Prostate gland (tissue), 2 donors: Measurements from ENCODE around the gene IMMT. TPM values are rescaled to one million over a fixed set of nuclear protein-coding genes. Genes with fewer than 3 reads are reported as not detected.

Source experiments
- DNase-seq: peaks from one replicate; pipeline ENCODE4 v3.0.0-alpha.2; 2019; ENCODE audit warnings: low spot score
- H3K27ac ChIP-seq, 2 donors: fragments of 200-600 bp; sonication (generic); 2 replicates each; pipeline ENCODE4 v1.5.1; 2017 to 2019
- H3K27me3 ChIP-seq: fragments of 200-600 bp; sonication (generic); replicated peaks from 2 replicates; pipeline ENCODE4 v1.5.1; 2019; ENCODE audit not compliant: insufficient read depth
- H3K36me3 ChIP-seq, 2 donors: fragments of 200-600 bp; sonication (generic); 1 replicate in 1 of 2; 2 replicates in 1 of 2; pipeline versions ENCODE4 v1.5.1 to v1.8.1; 2017 to 2019
- H3K4me1 ChIP-seq: fragments of 200-600 bp; sonication (generic); replicated peaks from 2 replicates; pipeline ENCODE4 v1.5.1; 2019
- H3K4me3 ChIP-seq, 2 donors: fragments of 200-600 bp; sonication (generic); 2 replicates each; pipeline ENCODE4 v1.5.1; 2017 to 2019
- H3K9me3 ChIP-seq: fragments of 200-600 bp; sonication (generic); 2 replicates; pipeline ENCODE4 v1.5.1; 2017
- POLR2A ChIP-seq: fragments of 450-650 bp; IDR thresholded peaks from one replicate; pipeline ENCODE4 v1.6.1; 2016; ENCODE audit warnings: antibody characterized with exemption, mild to moderate bottlenecking
- POLR2AphosphoS5 ChIP-seq: sonication (generic); formaldehyde crosslinking; IDR thresholded peaks from one replicate; pipeline ENCODE4 v1.6.1; 2017; ENCODE audit warnings: antibody characterized with exemption
- WGBS: methylation state at CpG from one replicate; pipeline ENCODE4 v1.1.5; 2018; 5-methylcytosine and 5-hydroxymethylcytosine counted together
- intact Hi-C: fragments of 100-400 bp; cut with DNase I; formaldehyde crosslinking; loops from one replicate; pipeline ENCODE4 v1.14.2; 2022
- total RNA-seq, 2 donors: library from RNA; depleted of rRNA; stranded (reverse); fragments of >200 nt; gene quantifications; one replicate each; pipeline ENCODE4 v1.1.0, GENCODE V29; 2016
- TF ChIP-seq, protein P1 (sequence below), 4 experiments: fragments of 200-600 bp in 2 of 4; fragments of 450-650 bp in 2 of 4; sonication (generic) in 2 of 4; IDR thresholded peaks; 1 replicate in 3 of 4; 2 replicates in 1 of 4; pipeline ENCODE4 v1.5.1; 2016 to 2019; ENCODE audit warnings: antibody characterized with exemption in 4 of 4, mild to moderate bottlenecking in 2 of 4, moderate library complexity in 2 of 4

IMMT gene
- total RNA-seq, 2 donors from 2014 or later = 32.6 to 52.5 TPM

DNA sequence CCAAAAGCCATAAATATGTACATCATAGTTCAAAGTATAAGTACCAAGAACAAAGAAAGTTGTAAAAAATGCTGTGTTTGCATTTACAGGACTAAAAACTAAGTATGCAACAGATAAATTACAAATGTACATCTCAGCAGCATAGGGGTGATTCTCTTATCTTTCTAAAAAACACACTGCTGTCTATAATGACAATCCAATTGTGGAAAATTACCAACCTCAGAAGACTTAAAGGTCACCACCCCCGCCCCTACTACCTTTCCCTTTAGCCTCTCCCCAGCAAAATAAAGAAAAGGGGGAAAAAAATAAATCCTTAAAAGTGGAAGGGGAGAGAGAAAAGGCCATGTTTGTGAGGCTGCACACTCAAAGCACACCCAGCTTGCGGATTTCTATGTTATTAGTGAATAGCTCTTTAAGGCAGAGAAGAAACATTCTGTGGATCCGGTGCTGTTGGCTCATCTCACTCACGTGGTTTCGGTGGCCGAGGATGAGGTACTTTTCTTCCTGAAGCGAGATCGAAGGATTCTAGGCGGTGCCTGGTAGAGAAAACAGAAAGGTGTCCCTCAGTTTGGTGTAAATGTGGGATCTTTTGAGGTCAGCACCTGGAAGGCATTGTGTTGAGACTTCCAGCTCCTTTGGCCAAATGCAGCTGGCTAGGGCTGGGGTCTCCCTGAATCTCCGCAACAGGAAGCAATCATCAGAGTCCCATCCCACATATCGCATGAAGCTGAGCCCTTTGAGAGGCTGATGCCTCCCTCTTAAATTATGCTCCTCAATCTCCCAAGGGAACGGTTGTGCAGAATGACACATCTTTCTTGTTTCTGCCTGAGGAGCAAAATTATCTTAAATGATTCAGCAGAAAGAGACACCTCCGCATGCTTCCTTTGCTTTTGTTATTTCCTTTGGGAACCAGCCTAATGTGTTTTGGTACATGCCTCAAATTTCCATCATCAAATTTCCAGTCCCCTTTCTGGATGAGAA, 21.6 kb upstream of the IMMT start:
- H3K4me1 ChIP-seq = peaks cover 5% of the 10 kb centered on the region
- intact Hi-C loops = no loop called here
- H3K36me3 ChIP-seq = no peaks in the 10 kb centered on the region
- 66% methylated on average over 13 of the region's 13 CpGs for WGBS
- TF ChIP-seq POLR2AphosphoS5 = no peak
- TF ChIP-seq, protein P1, sequence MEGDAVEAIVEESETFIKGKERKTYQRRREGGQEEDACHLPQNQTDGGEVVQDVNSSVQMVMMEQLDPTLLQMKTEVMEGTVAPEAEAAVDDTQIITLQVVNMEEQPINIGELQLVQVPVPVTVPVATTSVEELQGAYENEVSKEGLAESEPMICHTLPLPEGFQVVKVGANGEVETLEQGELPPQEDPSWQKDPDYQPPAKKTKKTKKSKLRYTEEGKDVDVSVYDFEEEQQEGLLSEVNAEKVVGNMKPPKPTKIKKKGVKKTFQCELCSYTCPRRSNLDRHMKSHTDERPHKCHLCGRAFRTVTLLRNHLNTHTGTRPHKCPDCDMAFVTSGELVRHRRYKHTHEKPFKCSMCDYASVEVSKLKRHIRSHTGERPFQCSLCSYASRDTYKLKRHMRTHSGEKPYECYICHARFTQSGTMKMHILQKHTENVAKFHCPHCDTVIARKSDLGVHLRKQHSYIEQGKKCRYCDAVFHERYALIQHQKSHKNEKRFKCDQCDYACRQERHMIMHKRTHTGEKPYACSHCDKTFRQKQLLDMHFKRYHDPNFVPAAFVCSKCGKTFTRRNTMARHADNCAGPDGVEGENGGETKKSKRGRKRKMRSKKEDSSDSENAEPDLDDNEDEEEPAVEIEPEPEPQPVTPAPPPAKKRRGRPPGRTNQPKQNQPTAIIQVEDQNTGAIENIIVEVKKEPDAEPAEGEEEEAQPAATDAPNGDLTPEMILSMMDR (IDR thresholded peaks at IDR 0.05) = no peak
- TF ChIP-seq POLR2A = no peak
- H3K9me3 ChIP-seq = no peaks in the 10 kb centered on the region
- H3K4me3 ChIP-seq = no peak overlapping the region
- no peak overlapping the region for H3K27ac ChIP-seq
- H3K27me3 ChIP-seq = no peaks in the 10 kb centered on the region
- no peak for DNase-seq

DNA sequence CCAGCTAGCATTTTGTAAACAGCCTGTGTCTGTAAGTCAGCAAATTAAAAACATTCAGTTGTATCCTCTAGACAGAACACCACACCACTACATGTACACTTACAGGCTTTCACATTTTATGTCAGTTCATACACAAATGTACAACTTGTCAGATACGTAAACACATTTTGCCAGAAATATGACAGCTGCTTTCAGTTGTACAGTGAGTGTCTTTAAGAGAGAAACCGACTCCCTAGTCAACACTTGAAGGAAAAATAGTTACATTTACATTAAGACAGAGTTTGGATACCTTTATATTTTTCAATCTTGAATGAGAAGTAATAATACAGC, 19.2 kb upstream of the IMMT start:
- 94% methylated on average over 2 of the region's 2 CpGs for WGBS
- Histone ChIP-seq H3K27ac (no peak overlapping the region), H3K9me3 (no peaks in the 10 kb centered on the region), H3K27me3 (no peaks in the 10 kb centered on the region), H3K4me3 (no peak overlapping the region), H3K4me1 (peaks cover 5% of the 10 kb centered on the region), H3K36me3 (no peaks in the 10 kb centered on the region)
- intact Hi-C loops = no loop called here
- TF ChIP-seq, protein P1 (IDR thresholded peaks at IDR 0.05) = no peak
- TF ChIP-seq POLR2AphosphoS5 (no peak), POLR2A (no peak)
- no peak for DNase-seq

DNA sequence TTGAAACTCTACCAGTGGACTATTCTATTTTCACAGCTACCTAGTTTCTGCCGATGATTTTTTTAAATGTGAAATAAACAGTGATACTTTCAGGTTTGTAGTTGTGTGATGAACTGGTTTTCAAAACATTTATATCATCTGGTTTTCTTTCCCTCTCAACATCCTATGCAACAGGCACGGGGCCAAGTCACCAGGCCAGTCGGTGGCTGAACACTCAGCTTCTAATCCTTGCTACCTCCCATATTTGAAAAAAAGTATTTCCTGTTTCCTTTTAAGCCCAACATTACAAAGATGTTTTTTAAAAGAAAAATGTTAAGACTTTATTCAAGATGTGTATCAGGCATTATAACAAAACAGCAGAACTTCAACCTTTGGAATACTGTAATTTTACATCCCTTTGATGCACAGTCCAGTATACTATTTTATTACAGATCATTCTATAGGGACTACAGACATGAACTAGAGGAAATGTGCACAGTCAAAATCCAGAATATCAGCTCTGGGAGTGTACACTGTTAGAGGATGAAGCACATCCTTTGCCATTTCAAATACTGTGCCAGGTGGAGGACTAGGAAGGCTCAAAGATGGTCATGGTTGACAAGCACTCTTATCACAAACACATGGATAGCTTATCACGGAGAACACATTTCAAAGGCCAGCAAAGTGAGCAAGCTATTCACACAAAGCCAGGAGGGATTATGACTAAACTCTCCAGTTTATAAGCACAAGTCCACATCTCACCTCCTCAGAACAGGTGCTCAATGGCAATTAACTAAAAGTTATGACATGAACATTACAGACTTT, 18.6 kb upstream of the IMMT start:
- no peak overlapping the region for H3K27ac ChIP-seq
- intact Hi-C loops = no loop called here
- 44% methylated on average over 4 of the region's 4 CpGs for WGBS

DNA sequence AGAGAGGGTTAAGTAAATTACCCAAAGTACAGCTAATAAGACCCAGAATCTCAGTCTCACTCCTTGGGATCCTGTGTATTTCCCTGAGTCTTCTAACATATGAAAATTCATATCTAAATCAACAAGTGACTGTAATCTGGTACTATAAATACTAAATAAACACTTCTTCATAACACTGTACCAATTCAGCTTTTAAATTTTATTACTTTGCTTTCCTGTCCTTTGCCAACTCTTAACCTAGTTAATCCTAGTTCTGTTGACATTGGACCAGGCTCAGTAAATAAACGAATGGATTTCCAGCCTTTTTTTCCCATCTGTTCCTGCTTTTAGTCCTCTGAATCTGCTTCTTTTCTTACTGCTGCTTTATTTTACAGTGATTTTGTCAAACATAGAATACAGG, 17.8 kb upstream of the IMMT start:
- TF ChIP-seq POLR2A (no peak), POLR2AphosphoS5 (peak; percentile 76)
- TF ChIP-seq, protein P1 (IDR thresholded peaks at IDR 0.05) = no peak
- no peaks in the 10 kb centered on the region for H3K36me3 ChIP-seq
- peaks cover 5% of the 10 kb centered on the region for H3K4me1 ChIP-seq
- no peak overlapping the region for H3K27ac ChIP-seq
- intact Hi-C loops = no loop called here
- H3K9me3 ChIP-seq = no peaks in the 10 kb centered on the region
- WGBS = 21% methylated on average over 1 of the region's 1 CpG
- no peak for DNase-seq
- no peak overlapping the region for H3K4me3 ChIP-seq
- H3K27me3 ChIP-seq = no peaks in the 10 kb centered on the region

More for the DNA sequence above, 18.6 kb upstream of the IMMT start:
- no peaks in the 10 kb centered on the region for H3K9me3 ChIP-seq
- H3K27me3 ChIP-seq = no peaks in the 10 kb centered on the region
- H3K4me3 ChIP-seq = no peak overlapping the region
- no peak for TF ChIP-seq POLR2AphosphoS5
- TF ChIP-seq POLR2A = no peak
- TF ChIP-seq, protein P1 (IDR thresholded peaks at IDR 0.05) = no peak
- no peak for DNase-seq
- peaks cover 5% of the 10 kb centered on the region for H3K4me1 ChIP-seq
- no peaks in the 10 kb centered on the region for H3K36me3 ChIP-seq
